Body of pancreas (tissue), 4 donors: Measurements from ENCODE around the gene ANAPC15.

Source experiments
- CTCF ChIP-seq, 7 experiments: fragments of 450-650 bp in 4 of 7; fragments of 200-600 bp in 3 of 7; sonication (generic) in 3 of 7; IDR thresholded peaks; one replicate each; pipeline ENCODE4 v1.5.1; 2016 to 2019; ENCODE audit warnings: antibody characterized with exemption in 7 of 7
- POLR2A ChIP-seq, 3 donors: fragments of 450-650 bp; IDR thresholded peaks; one replicate each; pipeline ENCODE4 v1.6.1; 2016; ENCODE audit warnings: antibody characterized with exemption in 3 of 3, mild to moderate bottlenecking in 2 of 3

- TF ChIP-seq POLR2A (IDR thresholded peaks at IDR 0.05) (no peak), CTCF (IDR thresholded peaks at IDR 0.05) (no peak)
Measured at GRCh38 chr11:72136684-72137262, 24.3 kb upstream of the ANAPC15 start.
